Stimulated activated CD4-positive, alpha-beta T cell treated with anti-CD3 and anti-CD28 coated beads, Interleukin-1b, Interleukin-23, amount 100 ng/mL, for 1 hour (primary cell): ENCODE data around the gene PPFIBP1.
"Not testable (repeated sequence)": the region's sequence is repeated elsewhere in the genome, so short reads cannot be mapped to it uniquely, and the experiment has no call there.

Experiments used
- DNase-seq, 2 donors: peaks; one replicate each; pipeline ENCODE4 v3.0.0-alpha.2; 2020; ENCODE audit warnings: low read depth in 2 of 2

The PPFIBP1 gene

GRCh38 chr12:27627853-27628469 lies 104.0 kb downstream of the PPFIBP1 start:
- DNase-seq = not testable (repeated sequence)

- not testable (repeated sequence) for DNase-seq
These were observed 106.2 kb downstream of the PPFIBP1 start for GRCh38 chr12:27630219-27630618.

- no peak for DNase-seq
These were observed 107.4 kb downstream of the PPFIBP1 start for GRCh38 chr12:27631365-27631764.

- DNase-seq = no peak
These were observed 107.9 kb downstream of the PPFIBP1 start for GRCh38 chr12:27631813-27632491.

- DNase-seq = no peak
These were observed 111.5 kb downstream of the PPFIBP1 start for GRCh38 chr12:27635349-27635972.

- DNase-seq = not testable (repeated sequence)
These were observed 112.6 kb downstream of the PPFIBP1 start for GRCh38 chr12:27636569-27636968.

- DNase-seq = no peak
These were observed 113.5 kb downstream of the PPFIBP1 start for GRCh38 chr12:27637524-27637923.

GRCh38 chr12:27639265-27639664 lies 115.3 kb downstream of the PPFIBP1 start:
- no peak for DNase-seq

- not testable (repeated sequence) for DNase-seq
These were observed 116.7 kb downstream of the PPFIBP1 start for GRCh38 chr12:27640566-27641200.

- not testable (repeated sequence) for DNase-seq
These were observed 118.4 kb downstream of the PPFIBP1 start for GRCh38 chr12:27642361-27642760.

- not testable (repeated sequence) for DNase-seq
These were observed 118.9 kb downstream of the PPFIBP1 start for GRCh38 chr12:27642892-27643291.

- DNase-seq = no peak
These were observed 120.3 kb downstream of the PPFIBP1 start for GRCh38 chr12:27644158-27644845.

- DNase-seq = no peak
These were observed 121.7 kb downstream of the PPFIBP1 start for GRCh38 chr12:27645671-27646070.

GRCh38 chr12:27646149-27646548 lies 122.1 kb downstream of the PPFIBP1 start:
- no peak for DNase-seq

- DNase-seq = no peak
These were observed 126.0 kb downstream of the PPFIBP1 start for GRCh38 chr12:27650011-27650410.

GRCh38 chr12:27651201-27651600 lies 127.2 kb downstream of the PPFIBP1 start:
- DNase-seq = no peak

GRCh38 chr12:27652174-27652763 lies 128.3 kb downstream of the PPFIBP1 start:
- DNase-seq = peak in 1 of 2 donors; percentile 18

GRCh38 chr12:27653661-27654060 lies 129.7 kb downstream of the PPFIBP1 start:
- no peak for DNase-seq

- not testable (repeated sequence) for DNase-seq
These were observed 131.5 kb downstream of the PPFIBP1 start for GRCh38 chr12:27655476-27655875.

GRCh38 chr12:27657296-27657695 lies 133.3 kb downstream of the PPFIBP1 start:
- no peak for DNase-seq

- DNase-seq = no peak
These were observed 141.7 kb downstream of the PPFIBP1 start for GRCh38 chr12:27665704-27666103.
